Activated CD8-positive, alpha-beta memory T cell treated with anti-CD3 and anti-CD28 coated beads for 24 hours (primary cell): ENCODE data around the gene BAG5.

Source experiments
- DNase-seq: peaks from one replicate; pipeline ENCODE4 v3.0.0-alpha.2; 2020

The BAG5 gene

DNA sequence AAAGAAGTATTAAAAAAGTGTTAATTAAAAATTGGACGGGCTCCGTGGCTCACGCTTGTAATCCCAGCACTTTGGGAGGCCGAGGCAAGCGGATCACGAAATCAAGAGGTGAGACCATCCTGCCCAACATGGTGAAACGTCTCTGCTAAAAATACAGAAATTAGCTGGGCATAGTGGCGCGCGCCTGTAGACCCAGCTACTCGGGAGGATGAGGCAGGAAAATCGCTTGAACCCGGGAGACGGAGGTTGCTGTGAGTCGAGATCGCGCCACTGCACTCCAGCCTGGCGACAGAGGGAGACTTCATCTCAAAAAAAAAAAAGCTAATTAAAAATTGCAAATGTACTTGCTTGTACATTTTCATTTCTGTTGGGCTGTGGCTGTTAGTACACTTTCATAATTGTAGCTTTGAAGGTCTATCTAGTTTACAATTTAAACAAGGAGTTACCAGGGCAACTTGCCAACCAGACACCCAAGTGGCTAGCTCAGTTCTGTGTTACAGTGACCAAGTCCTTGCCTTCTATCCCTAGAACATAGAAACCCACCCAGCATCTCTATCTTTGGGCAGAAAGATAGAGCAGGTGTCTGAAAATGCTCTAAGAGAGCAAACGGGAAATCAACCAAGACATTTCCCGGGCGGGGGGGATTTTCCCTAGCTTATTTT, 1.5 kb upstream of the BAG5 start:
- DNase-seq: no peak

DNA sequence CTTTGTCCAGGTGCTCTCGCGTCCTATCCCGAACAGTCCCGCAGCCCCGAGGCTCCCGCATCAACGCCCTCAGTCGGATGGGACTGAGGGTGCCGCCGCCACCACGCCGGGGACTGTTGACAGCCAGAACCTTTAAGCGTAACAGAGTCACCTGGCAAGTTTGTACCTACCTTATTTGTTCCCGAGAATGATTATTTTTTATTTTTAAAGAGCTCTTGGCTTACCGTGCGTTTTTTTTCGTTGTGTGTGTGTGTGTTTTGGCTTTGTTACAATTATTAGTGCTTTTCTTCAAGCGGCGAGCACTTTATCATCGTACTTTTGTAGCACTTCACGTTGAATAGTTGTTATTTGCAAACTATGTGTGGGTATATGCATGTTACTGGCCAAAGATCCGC, 766 bp upstream of the BAG5 start:
- no peak for DNase-seq

DNA sequence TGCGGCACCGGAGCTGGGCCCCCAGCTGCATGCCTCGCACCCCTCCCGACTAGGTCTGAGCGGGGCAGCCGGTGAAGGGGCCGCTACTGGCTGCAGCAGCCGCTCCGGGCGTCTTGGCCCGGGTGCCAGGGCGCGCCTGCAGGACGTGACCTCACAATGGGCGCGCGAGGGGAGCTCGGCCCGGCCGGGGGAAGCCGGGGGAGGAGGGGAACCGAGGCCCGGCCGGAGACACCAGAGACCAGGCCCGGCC, 353 bp downstream of the BAG5 start:
- no peak for DNase-seq

DNA sequence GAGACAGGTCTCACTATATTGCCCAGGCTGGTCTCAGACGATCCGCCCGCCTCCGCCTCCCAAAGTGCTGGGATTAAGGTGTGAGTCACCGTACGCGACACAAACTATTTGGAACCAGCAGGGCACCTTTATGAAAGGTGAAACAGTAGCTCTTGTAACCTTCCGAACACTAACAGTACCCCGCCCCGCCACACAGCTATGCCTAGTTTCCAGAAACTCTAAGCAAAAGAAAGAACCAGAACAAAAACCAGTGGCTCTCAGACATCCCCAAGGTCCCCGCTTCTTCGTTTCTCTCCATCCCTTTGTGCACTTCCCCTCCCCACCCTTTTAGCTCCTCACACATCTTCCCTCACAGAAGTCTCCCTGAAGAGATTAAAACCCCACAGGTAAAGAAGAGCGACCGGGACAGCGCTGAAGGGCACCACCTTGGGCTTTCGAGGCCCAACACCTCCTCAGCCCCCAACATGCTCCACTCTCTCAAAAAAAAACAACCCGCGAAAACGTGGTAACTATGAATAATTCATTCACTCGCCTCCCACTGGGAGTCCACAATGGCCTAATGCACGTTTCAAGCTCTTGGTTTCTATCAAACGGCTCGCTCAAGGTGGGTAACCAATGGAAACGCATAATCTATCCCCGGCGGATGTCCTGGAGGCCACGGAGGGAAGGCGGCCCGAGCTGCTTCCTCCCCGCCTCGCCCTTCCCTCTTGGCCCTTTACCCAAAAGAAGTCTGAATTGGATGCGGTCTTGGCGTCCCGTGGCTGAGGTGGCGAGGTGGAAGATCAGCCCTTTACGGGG, 877 bp downstream of the BAG5 start:
- no peak for DNase-seq

DNA sequence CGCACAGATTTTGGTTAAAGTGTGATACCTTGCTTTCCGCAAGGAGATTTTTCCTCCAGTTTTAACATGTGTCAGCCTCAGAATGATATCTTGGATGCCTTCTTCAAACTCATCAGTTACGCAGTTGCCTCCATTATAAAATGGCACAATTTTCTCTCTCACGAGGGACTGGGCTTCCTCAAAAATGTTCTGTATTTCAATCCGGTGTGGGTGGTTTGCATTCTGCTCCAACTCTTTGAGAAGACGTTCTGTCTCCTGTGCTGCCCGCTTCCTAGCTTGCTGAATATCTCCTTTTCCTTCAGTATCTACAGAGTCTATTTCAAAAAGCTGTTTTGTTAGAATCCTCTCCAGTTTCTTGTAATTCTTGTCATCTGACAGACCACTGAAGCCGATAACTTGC, 1.8 kb downstream of the BAG5 start:
- DNase-seq: no peak

DNA sequence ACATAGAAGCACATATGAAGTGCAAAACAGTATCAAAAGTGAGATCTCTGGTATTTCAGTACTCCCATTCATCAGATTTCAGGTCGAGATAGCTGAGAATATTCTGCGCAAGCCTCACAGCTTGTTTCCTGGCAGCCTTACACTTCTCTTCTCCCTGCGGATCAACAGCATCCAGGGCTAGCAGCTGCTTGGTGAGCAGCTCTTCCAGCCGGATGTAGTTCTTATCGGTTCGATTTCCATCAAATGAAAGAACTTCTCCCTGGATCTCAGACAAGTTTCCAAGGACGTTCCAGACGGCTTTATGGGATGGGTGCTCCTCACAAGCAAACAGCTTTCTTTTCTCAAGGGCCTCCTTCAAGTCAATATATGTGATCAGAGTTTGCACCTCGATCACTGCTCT, 2.7 kb downstream of the BAG5 start:
- DNase-seq: no peak

DNA sequence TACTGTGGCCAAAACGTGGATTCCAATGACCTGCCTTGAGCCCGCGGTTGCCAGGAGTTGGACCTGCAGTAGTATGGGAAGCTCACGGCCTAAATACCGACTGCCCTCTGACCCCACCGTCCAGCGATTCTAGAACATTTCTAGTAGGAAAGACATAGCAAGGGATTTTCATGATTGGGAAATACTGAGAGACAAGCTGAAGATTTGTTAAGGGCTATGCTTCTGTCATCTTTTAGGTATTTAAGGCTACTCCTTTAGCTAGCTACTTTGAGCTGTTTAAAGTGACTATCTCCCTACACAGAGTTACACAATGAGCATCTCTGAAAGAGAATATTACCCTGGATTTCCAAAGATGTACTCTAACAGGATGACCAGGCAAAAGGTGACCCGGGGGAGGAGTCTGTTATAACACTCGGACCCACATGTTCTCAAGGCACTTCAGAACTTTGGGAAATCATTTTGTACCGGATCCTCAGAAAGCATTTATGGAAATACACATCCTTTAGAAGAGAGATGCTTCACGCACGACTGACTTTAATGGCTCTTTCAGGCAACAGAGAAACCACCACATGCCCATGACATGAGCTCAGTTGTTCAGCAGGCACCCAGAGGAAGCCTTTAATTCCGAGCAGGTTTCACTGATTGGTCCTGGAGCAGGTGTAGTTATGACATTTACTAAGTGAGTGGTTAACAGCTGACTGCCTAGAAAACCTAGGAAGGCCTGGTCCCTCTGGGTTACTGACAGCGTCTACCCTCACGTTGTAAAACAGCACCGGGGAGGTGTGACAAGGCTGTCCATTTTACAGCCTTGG, 4.2 kb downstream of the BAG5 start:
- no peak for DNase-seq

DNA sequence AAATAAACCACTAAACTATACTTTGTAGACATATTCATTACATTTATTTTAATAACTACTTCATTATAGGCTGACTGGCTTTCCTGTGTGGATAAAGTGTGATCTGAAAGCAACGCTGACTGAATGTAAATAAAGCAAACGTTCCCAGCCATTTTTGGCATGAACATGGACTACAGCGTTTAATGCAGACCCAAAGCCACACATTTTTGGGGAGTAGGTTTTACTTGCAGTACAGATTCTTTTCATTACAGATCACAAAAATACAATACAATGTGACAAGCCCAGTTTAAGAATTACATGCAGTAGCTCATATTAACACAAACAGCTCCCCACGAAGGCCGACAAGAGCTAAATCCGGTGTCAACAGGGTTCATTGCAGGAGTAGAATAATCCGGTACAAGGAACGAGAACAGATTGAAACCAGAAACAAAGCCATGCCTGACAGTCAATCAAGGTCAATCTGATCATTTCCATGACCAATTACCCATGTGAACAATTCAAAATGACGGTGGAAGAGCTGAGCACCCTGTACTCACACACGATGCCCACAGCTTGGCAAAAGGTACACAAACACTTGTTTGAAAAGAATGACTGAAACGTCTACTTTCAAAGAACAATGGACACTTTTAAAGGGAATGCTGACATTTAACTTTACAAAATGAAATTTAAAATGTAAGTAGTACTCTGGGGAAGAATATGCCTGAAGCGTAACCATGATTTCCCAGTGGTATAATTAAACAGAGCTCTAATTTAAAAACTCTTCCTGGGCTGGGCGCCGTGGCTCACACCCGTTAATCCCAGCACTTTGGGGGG, 5.3 kb downstream of the BAG5 start:
- no peak for DNase-seq

DNA sequence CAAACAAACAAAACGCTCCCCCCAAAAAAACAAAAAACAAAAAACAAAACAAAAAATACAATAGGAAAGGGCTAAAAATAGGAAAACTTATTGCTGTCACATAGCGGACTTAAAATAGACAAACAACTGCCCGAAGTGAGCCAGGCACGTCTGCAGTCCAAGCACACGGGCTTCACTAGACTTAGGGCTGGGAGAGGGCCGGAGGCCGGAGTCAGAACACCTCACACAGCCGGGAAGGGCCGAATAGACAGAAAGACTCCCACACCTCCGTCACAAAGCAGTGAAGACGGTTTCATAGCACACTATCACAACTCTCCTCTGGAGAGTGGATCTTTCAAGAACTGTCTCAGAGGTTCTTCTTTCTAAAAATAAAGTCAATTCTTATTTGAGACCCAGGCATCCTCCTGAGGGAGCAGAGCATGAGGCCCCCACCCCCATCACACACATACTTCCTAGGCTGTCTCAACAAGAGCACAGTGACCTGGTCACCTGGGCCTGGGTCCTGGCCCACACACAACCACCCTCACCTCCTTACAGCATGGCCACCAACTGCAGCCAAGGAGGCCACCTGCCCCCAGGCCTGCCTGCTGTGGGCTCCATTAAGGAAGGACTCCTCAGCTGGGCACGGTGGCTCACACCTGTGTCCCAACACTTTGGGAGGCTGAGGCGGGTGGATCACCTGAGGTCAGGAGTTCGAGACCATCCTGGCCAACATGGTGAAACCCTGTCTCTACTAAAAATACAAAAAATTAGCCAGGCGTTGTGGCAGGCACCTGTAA, 6.7 kb downstream of the BAG5 start:
- no peak for DNase-seq

DNA sequence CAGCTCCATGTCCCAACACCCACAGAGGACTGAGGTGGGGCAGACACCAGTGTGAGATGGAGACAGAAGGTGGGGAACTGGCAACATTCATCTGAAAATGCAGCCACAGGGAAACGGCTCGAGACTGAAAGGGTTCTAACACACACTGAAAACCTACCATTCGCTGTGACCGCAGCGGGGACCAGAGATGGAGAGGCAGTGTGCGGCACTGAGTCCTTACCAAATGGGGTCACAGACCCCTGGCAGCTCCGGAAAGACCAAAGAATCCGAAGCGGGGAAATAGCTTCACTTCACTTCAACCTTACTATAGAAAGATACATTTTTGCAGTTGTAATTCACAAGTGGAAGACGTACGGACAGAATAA, 9.6 kb downstream of the BAG5 start:
- DNase-seq: no peak

DNA sequence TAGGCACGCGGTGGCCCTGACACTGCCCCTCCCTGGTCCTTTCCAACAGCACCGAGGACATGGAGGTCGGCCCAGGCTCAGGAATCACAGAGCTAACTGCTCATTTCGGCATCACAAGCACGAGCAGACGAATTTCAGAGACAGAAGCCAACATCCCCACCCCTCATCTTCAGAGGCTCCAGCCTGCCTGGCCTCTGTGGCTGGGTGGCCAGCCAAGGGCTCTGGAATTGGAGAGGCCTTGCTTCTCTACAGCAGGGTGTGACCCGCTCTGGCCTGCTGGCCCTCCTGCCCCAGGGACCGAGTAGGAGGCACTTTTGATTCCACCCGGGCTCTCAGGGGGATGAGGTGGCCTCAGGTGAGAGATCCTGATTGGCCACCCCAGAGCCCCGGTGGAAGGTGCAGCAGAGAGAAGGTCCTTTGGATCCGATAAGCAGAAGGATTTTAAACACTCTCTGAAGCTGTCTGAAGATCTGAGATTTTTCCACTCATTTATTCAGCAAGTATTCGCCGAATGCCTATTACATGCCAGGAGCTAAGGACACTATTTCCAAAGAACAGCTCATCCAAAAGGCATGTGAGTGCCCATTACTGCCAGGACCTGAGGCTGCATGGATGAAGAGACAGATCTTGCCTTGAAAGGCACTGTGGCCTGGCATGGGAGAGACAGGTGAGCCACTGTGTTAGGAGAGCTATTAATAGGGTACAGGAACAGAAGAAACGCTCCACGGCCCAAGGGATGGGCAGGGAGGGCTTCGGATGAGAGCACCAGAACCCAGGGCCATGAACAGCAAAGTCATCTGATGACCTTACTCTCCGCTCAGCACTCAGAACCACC, 10.2 kb downstream of the BAG5 start:
- DNase-seq: no peak

DNA sequence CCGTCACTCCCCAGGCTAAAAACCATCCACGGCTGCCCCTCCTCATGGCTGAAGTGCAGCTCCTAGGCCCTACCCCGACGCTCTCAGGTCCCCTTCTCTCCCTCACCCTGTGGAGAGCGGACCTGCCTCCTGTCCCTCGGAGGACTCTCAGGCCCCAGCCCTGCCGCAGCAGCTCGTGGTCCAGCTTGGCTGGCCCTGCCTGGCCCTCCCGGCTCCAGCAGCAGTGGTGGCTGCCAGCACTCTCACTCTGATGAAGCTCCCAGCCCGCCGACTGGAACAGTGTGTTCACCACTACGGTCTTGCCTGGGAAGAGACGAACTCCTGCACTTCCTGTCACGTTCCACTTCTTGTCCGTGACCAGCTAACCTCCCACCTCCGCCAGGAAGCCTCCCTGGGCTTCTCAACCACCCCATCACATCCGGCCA, 11.1 kb downstream of the BAG5 start:
- no peak for DNase-seq

DNA sequence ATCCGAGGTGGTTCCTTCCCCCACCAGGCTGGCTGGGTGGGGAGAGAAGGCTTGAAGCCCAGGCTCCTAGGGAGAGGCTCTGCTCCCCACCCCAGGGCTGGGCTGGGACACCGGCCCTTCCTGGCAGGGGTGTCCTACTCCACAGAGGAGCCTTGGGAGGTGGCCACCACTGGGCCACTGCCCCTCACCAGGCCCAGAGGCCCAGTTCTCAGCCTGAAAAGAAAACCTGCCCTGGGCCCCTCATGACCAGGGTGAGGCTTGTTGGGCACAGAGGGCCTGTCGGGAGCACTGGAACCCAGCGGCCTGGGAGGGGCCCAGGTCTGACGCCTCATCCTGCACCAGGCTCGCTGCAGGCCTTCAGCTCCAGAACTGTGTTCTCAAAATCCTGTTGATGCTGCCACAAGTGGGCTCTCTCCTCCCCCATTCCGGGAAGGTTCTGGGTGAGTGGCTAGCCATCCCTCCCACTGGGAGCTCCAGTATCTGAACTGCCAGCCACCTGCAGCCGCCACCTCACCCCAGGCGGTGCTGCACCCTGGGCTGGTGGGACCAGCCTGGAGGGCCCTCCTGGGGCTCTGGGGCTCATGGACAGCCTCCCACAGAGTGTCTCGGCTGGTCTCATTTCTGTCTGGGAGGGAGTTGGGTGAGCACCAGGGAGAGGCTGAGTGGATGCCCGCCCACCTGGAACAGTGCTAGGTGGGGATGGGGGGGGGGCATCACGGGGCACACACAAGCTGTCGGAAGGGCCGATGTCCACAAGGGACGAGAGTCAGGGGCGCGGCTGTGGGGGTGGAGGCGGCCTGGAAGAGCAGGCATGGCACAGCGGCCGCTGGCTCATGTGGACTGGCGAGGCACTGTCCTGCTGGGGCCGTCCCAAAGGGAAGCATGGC, 11.8 kb downstream of the BAG5 start:
- no peak for DNase-seq

DNA sequence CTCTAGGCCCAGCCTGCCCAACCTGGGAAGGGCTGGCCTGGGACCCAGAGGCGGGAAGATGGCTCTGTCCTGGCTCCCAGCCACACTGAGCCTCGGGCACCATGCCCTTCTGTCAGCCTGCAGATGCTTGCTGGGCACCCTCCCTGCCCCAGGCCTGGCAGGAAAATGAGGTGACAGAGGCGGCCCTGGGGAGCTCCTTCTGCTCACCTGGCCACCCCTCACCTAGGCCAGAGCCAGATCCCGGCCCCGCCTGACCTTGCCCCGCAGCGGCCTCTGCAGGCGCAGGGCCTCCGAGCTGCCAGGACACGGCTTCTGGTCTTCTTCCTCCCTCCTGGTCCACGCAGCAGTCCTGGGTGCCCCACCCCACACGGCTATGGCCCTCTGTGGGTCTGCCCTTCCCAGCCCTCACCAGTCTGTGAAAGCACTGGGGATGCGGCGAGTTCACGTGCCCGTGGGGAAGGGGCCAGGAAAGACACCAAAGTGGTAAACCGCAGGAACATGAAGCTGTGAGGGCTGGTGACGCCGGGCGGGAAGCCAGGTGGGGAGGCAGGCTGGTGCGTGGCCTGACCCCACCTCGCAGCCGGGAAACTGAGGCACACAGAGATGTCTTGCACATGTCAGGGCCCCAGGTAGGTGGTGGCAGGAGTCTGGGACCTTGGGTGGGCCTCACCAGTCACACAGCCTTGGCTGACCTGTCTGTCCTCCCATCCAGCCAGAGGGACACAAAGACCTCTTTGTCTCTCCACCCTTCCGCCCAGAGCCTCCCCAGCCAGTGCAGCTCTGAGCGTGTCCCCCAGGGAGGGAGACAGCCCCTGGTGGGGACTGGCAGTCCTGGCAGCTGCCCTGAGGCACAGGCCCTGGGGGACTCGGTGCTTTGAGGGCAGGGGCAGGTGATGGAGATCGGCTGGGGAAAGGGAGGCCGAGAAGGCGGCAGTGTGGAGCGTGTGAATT, 12.8 kb downstream of the BAG5 start:
- no peak for DNase-seq

DNA sequence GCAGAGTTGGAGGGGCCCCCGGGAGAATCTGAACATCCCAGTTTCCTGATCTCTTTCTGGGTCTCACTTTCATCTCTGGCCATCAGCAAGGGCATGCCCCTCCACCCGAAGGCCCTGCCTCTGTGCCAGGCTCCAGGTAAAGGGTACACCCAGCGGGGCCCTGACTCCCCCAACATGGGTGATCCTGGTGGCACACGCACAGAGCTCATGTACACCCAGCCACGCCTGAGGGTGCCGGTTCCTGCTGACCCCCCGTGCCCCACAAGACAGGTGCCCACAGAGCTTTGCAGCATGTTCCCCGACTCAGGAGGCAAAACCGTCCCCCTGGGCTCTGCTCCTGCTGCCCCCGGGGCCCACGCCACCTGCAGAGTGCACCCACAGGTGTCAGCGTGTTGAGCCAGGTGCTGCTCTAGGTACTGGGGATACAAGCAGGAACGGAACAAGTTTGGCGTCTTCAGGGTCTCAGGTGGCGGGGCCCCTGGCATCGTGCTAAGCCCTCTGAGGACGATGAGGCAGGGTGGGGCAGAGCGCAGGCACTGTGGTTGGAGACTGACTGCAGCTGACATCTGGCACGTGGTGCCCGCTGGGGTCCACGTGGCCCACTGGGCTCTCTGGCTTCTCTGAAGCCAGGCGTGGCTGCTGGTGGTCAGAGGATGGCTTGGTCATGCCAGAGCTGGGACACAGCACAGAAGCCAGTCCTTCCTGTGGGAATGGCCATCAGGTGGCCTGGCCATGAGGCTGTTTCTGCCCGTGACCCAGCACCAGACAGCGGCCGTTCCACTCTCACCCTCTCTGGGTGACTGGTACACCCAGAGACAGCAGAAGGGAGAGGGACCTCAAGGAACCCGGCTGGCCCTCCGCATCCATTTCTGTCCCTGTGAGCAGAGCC, 13.8 kb downstream of the BAG5 start:
- DNase-seq: no peak

DNA sequence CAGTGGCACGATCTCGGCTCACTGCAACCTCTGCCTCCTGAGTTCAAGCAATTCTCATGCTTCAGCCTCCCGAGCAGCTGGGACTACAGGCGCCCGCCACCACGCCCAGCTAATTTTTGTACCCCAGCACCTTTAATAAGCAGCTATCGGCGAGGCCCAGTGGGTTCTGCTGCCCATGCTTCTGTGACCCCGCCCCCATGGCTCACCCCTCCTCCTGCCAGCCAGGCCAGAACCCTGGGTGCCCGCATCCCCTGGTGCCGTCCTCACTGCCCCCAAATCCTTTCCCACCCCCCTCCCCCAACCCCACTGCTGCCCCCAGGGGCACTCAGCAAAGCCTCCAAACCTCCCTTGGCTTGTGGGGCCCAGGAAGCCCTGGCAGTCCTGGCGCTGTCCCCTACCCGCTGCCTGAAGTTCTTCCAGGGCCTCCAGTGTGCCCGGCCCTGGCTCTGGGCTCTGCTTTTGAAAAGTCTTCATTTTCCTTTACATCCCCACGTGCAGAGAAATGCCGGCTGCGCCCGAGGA, 14.5 kb downstream of the BAG5 start:
- DNase-seq: no peak

DNA sequence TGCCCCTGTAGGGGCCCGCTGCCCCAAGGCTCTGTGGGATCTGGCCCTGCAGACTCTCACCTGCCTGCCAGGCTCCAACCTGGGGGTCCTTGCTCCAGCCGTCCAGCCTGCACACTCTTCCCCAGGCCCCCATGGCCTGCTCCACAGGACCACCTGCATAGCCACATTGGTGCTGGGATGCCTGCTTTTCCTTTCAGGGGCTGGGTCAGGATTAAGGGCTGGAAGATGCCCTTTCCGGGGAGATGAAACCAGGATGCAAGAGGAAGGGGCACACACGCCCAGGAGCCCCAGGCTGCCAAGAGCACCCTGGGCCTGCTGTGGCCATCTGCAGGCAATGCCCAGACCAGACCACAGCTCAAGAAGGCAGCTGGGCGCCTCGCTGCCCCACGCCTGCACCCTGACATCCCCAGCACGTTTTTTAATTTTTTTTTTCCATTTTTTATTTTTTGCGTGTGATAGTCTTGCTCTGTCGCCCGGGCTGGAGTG, 15.0 kb downstream of the BAG5 start:
- no peak for DNase-seq
